Ovary (tissue), 3 donors: ENCODE results near the gene SDK1.

Source experiments
- CTCF ChIP-seq, 3 donors: fragments of 450-650 bp in 2 of 3; fragments of 200-600 bp in 1 of 3; IDR thresholded peaks; one replicate each; pipeline versions ENCODE4 v1.5.1 to v1.8.0; 2016 to 2022; ENCODE audit warnings: antibody characterized with exemption in 3 of 3, mild to moderate bottlenecking in 1 of 3
- EP300 ChIP-seq: sonication (generic); formaldehyde crosslinking; IDR thresholded peaks from one replicate; pipeline ENCODE4 v1.6.1; 2017; ENCODE audit warnings: antibody characterized with exemption
- POLR2A ChIP-seq: fragments of 450-650 bp; IDR thresholded peaks from one replicate; pipeline ENCODE4 v1.6.1; 2017; ENCODE audit warnings: antibody characterized with exemption, mild to moderate bottlenecking, moderate library complexity
- donor health status: DM: no; HTN: no; CAD: no.

- TF ChIP-seq CTCF (IDR thresholded peaks at IDR 0.05) (no peak), POLR2A (no peak), EP300 (no peak)
These were observed 421.4 kb downstream of the SDK1 start for GRCh38 chr7:3722396-3722922.
